ENCODE results near the gene MRPS34.

Gene MRPS34

DNA sequence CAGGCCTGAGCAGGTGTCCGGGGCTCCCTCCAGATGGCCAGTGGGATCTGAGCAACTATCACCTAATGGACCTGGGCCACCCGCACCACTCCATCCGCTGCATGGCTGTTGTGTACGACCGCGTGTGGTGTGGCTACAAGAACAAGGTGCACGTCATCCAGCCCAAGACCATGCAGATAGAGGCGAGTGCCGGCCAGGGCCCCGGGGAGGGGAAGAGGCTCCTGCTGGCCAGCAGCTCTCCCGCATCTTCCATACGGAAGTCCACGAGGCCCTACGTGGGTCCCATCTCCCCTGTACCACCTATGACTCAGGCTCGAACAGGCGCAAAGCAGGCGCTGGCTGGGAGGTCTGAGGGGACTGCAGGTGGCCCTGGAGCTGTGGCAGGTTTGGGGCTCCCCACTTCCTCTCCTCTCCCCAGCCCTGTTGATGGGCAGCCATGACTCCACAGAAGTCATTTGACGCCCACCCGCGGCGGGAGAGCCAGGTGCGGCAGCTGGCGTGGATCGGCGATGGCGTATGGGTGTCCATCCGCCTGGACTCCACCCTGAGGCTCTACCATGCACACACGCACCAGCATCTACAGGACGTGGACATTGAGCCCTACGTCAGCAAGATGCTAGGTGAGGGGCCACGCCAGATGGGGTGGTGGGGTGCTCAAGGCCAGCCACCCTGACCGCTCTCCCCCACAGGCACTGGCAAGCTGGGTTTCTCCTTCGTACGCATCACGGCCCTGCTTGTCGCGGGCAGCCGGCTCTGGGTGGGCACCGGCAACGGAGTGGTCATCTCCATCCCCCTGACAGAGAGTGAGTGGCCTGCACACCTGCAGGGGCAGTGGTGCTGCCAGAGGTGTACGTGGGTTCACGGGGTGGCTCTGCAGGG, 5.6 kb downstream of the MRPS34 start:
- no peak for TF ChIP-seq SIN3A (IDR thresholded peaks at IDR 0.05; ENCODE audit: borderline replicate concordance, insufficient read depth, low read length)
- TF ChIP-seq POLR2AphosphoS5 (IDR thresholded peaks at IDR 0.05; ENCODE audit: low read depth, low read length): no peak; the same call in 1 of the 2 replicates
- TF ChIP-seq, protein P1, sequence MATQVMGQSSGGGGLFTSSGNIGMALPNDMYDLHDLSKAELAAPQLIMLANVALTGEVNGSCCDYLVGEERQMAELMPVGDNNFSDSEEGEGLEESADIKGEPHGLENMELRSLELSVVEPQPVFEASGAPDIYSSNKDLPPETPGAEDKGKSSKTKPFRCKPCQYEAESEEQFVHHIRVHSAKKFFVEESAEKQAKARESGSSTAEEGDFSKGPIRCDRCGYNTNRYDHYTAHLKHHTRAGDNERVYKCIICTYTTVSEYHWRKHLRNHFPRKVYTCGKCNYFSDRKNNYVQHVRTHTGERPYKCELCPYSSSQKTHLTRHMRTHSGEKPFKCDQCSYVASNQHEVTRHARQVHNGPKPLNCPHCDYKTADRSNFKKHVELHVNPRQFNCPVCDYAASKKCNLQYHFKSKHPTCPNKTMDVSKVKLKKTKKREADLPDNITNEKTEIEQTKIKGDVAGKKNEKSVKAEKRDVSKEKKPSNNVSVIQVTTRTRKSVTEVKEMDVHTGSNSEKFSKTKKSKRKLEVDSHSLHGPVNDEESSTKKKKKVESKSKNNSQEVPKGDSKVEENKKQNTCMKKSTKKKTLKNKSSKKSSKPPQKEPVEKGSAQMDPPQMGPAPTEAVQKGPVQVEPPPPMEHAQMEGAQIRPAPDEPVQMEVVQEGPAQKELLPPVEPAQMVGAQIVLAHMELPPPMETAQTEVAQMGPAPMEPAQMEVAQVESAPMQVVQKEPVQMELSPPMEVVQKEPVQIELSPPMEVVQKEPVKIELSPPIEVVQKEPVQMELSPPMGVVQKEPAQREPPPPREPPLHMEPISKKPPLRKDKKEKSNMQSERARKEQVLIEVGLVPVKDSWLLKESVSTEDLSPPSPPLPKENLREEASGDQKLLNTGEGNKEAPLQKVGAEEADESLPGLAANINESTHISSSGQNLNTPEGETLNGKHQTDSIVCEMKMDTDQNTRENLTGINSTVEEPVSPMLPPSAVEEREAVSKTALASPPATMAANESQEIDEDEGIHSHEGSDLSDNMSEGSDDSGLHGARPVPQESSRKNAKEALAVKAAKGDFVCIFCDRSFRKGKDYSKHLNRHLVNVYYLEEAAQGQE (IDR thresholded peaks at IDR 0.05; ENCODE audit: insufficient read depth in 1 of 2, low read depth in 2 of 2, low read length in 2 of 2): no peak
- TF ChIP-seq TAF1 (IDR thresholded peaks at IDR 0.05; ENCODE audit: borderline replicate concordance, insufficient read depth, low read length): no peak
- no peak for TF ChIP-seq FOXP2 (optimal IDR thresholded peaks at IDR 0.05; ENCODE audit: borderline replicate concordance, extremely low read depth, extremely low read length, insufficient read depth)

DNA sequence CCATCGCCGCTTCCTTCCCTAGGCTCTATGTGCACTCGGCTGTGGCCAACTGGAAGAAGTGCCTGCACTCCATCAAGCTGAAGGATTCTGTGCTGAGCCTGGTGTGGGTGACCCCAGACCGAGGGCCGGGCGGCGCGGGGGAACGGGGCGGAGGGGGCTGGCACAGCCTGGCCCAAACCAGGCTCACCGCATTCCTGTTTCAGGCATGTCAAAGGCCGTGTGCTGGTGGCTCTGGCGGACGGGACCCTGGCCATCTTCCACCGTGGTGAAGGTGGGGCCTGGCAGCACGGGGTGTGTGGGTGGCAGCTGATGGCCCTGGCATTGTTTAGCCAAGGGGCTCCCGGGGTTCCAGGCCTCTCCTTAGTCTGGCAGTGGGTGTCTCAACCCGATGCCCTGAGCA, 6.2 kb downstream of the MRPS34 start:
- TF ChIP-seq, protein P1 (IDR thresholded peaks at IDR 0.05; ENCODE audit: insufficient read depth in 1 of 2, low read depth in 2 of 2, low read length in 2 of 2): no peak
- TF ChIP-seq POLR2AphosphoS5 (IDR thresholded peaks at IDR 0.05; ENCODE audit: low read depth, low read length) (no peak), SIN3A (IDR thresholded peaks at IDR 0.05; ENCODE audit: borderline replicate concordance, insufficient read depth, low read length) (no peak)

DNA sequence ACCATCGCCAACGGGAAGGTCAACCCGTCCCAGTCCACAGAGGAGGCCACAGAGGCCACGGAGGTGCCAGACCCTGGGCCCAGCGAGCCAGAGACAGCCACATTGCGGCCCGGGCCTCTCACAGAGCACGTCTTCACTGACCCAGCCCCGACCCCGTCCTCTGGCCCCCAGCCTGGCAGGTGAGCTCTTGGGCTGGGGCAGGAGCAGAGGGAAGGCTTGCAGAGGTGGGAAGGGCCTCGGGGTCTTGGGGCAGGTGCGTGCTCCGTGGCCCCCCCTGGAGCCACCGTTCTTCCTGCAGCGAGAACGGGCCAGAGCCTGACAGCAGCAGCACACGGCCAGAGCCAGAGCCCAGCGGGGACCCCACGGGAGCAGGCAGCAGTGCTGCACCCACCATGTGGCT, 6.7 kb downstream of the MRPS34 start:
- TF ChIP-seq SIN3A (IDR thresholded peaks at IDR 0.05; ENCODE audit: borderline replicate concordance, insufficient read depth, low read length) (no peak), POLR2AphosphoS5 (IDR thresholded peaks at IDR 0.05; ENCODE audit: low read depth, low read length) (no peak), TAF1 (IDR thresholded peaks at IDR 0.05; ENCODE audit: borderline replicate concordance, insufficient read depth, low read length) (no peak), FOXP2 (optimal IDR thresholded peaks at IDR 0.05; ENCODE audit: borderline replicate concordance, extremely low read depth, extremely low read length, insufficient read depth) (no peak)
- TF ChIP-seq, protein P1 (IDR thresholded peaks at IDR 0.05; ENCODE audit: insufficient read depth in 1 of 2, low read depth in 2 of 2, low read length in 2 of 2): no peak

DNA sequence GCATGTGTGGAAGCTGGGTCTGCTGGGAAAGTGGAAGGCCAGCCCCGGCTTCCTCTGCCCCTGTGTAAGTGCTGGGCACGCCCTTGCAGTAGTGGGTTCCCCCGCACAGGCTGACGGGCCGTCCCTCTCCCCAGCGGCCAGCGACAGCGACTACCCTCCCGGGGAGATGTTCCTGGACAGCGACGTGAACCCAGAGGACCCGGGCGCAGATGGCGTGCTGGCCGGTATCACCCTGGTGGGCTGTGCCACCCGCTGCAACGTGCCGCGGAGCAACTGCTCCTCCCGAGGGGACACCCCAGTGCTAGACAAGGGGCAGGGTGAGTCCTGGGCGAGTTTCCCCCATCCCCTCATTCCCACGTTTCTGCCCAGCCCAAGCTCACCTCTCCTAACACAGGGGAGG, 7.1 kb downstream of the MRPS34 start:
- TF ChIP-seq SIN3A (IDR thresholded peaks at IDR 0.05; ENCODE audit: borderline replicate concordance, insufficient read depth, low read length) (no peak), FOXP2 (optimal IDR thresholded peaks at IDR 0.05; ENCODE audit: borderline replicate concordance, extremely low read depth, extremely low read length, insufficient read depth) (no peak)

DNA sequence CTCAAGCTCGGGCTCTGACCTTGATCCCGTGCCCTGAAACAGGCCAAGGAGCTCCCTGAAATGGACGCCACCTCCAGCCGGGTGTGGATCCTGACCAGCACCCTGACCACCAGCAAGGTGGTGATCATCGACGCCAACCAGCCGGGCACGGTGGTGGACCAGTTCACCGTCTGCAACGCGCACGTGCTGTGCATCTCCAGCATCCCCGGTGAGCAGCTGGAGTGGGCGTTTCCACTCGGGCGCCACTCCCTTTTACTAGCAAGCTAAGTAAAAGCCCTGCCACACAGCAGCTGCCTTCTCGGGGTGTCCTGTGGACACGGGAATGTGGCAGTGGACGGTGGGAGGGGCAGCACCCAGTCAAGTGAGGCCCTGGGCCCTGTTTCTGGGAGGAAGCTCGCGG, 8.0 kb downstream of the MRPS34 start:
- no peak for TF ChIP-seq POLR2AphosphoS5 (IDR thresholded peaks at IDR 0.05; ENCODE audit: low read depth, low read length)
- TF ChIP-seq, protein P1 (IDR thresholded peaks at IDR 0.05; ENCODE audit: insufficient read depth in 1 of 2, low read depth in 2 of 2, low read length in 2 of 2): no peak
- TF ChIP-seq FOXP2 (optimal IDR thresholded peaks at IDR 0.05; ENCODE audit: borderline replicate concordance, extremely low read depth, extremely low read length, insufficient read depth): no peak
- TF ChIP-seq TAF1 (IDR thresholded peaks at IDR 0.05; ENCODE audit: borderline replicate concordance, insufficient read depth, low read length): no peak
- TF ChIP-seq SIN3A (IDR thresholded peaks at IDR 0.05; ENCODE audit: borderline replicate concordance, insufficient read depth, low read length): no peak
